HepG2 (cell line): ENCODE data around the gene OR1F1. TPM values are rescaled to one million over a fixed set of nuclear protein-coding genes. Genes with fewer than 3 reads are reported as not detected.

Experiments
- ARID5B ChIP-seq: IDR thresholded peaks from 2 replicates; pipeline ENCODE4 v1.4.0; 2020; ENCODE audit warnings: mild to moderate bottlenecking, missing genetic modification reagents
- ASH2L ChIP-seq: fragments of 300-600, 200-600 bp; sonication (generic); IDR thresholded peaks from 2 replicates; pipeline ENCODE4 v1.7.0; 2017; ENCODE audit warnings: low read depth, mild to moderate bottlenecking, moderate library complexity, mixed read lengths, low read length; ENCODE audit not compliant: insufficient read length
- MED1 ChIP-seq: sonication (generic); formaldehyde crosslinking; IDR thresholded peaks from 2 replicates; pipeline ENCODE4 v1.4.0; 2020; ENCODE audit warnings: missing genetic modification reagents
- NFAT5 ChIP-seq: sonication (generic); formaldehyde crosslinking; IDR thresholded peaks from 2 replicates; pipeline ENCODE4 v1.4.0; 2020; ENCODE audit warnings: missing genetic modification reagents
- PRMT3 ChIP-seq: sonication (generic); formaldehyde crosslinking; IDR thresholded peaks from 2 replicates; pipeline ENCODE4 v1.8.1; 2022; ENCODE audit warnings: low read depth, mild to moderate bottlenecking, moderate library complexity, missing genetic modification reagents, borderline replicate concordance
- RBM22 ChIP-seq: fragments of 200-400 bp; formaldehyde crosslinking; optimal IDR thresholded peaks from 2 replicates; pipeline ENCODE3; 2017; ENCODE audit warnings: mild to moderate bottlenecking, low read length, moderate library complexity
- RELA ChIP-seq: sonication (generic); formaldehyde crosslinking; IDR thresholded peaks from 2 replicates; pipeline ENCODE4 v1.4.0; 2020; ENCODE audit warnings: missing genetic modification reagents
- RORA ChIP-seq: sonication (generic); formaldehyde crosslinking; IDR thresholded peaks from 2 replicates; pipeline ENCODE4 v1.5.0; 2020; ENCODE audit warnings: mild to moderate bottlenecking, missing genetic modification reagents, moderate library complexity
- SP4 ChIP-seq: sonication (generic); formaldehyde crosslinking; IDR thresholded peaks from 2 replicates; pipeline ENCODE4 v1.8.1; 2023; ENCODE audit warnings: mild to moderate bottlenecking, missing genetic modification reagents
- ZBTB25 ChIP-seq: IDR thresholded peaks from 2 replicates; pipeline ENCODE4 v1.6.1; 2018; ENCODE audit warnings: missing genetic modification reagents
- ZFP36 ChIP-seq: fragments of 150-350 bp; IDR thresholded peaks from 2 replicates; pipeline ENCODE4 v1.6.1; 2018; ENCODE audit warnings: borderline replicate concordance, low read length, low read depth; ENCODE audit not compliant: partially characterized antibody
- ZNF362 ChIP-seq: sonication (generic); formaldehyde crosslinking; IDR thresholded peaks from 2 replicates; pipeline ENCODE4 v1.4.0; 2020; ENCODE audit warnings: missing genetic modification reagents, mild to moderate bottlenecking, borderline replicate concordance
- ZNF501 ChIP-seq: sonication (generic); formaldehyde crosslinking; IDR thresholded peaks from 2 replicates; pipeline ENCODE4 v1.5.1; 2020; ENCODE audit warnings: mild to moderate bottlenecking, moderate library complexity, missing genetic modification reagents
- ZNF619 ChIP-seq: sonication (generic); formaldehyde crosslinking; IDR thresholded peaks from 2 replicates; pipeline ENCODE4 v1.4.0; 2020; ENCODE audit warnings: mild to moderate bottlenecking, missing genetic modification reagents
- ZNF781 ChIP-seq: sonication (generic); formaldehyde crosslinking; IDR thresholded peaks from 2 replicates; pipeline ENCODE4 v1.5.1; 2020; ENCODE audit warnings: borderline replicate concordance, mild to moderate bottlenecking, missing genetic modification reagents; ENCODE audit errors: not compliant biosample characterization
- ZNF841 ChIP-seq: sonication (generic); formaldehyde crosslinking; IDR thresholded peaks from 2 replicates; pipeline ENCODE4 v1.8.1; 2023; ENCODE audit warnings: missing genetic modification reagents, borderline replicate concordance
- polyA plus RNA-seq, 8 experiments: library from polyadenylated mRNA; depleted of rRNA in 3 of 8; stranded (reverse) in 7 of 8; unstranded in 1 of 8; fragments of >200 nt; fragmentation: Illumina TruSeq in 4 of 8; extraction: Trizol in 4 of 8; gene quantifications; 2 replicates each; pipeline versions ENCODE4 v1.2.1 to v1.2.3, GENCODE V29; 2011 to 2016; ENCODE audit warnings: low read depth in 4 of 8, missing spikeins in 1 of 8, mixed read lengths in 1 of 8; ENCODE audit not compliant: insufficient read depth in 1 of 8
- total RNA-seq, 5 experiments: library from RNA; depleted of rRNA; stranded (reverse); fragments of >200 nt; fragmentation: Illumina TruSeq; extraction: Trizol; gene quantifications; 2 replicates each; pipeline ENCODE4 v1.2.3, GENCODE V29; 2016; ENCODE audit warnings: low read depth in 1 of 5

The OR1F1 gene
- total and polyA plus RNA-seq, 2 of the 13 experiments (the other 11 are each of a cell fraction or from before 2014, with no cell fraction given) = 0.90 TPM; not detected in 1

GRCh38 chr16:3188925-3189825 is 1.2 kb downstream of the OR1F1 start (continued):
- TF ChIP-seq PRMT3 (CRISPR knock-in tag) (no peak), ZNF619 (CRISPR knock-in tag) (peak; percentile 65), ASH2L (peak; percentile 65), RELA (CRISPR knock-in tag) (no peak), ZNF781 (CRISPR knock-in tag) (peak; percentile 8), ZBTB25 (0 out of 2 replicates have a peak, but pooled peaks have one; percentile 45), ZNF362 (CRISPR knock-in tag) (0 out of 2 replicates have a peak, but pooled peaks have one; percentile 23), ZNF841 (CRISPR knock-in tag) (no peak), ZFP36 (no peak), ZNF501 (CRISPR knock-in tag) (peak; percentile 47), SP4 (CRISPR knock-in tag) (no peak), NFAT5 (CRISPR knock-in tag) (0 out of 2 replicates have a peak, but pooled peaks have one; percentile 26), ARID5B (CRISPR knock-in tag) (peak; percentile 42; the same call in 1 of the 2 replicates), RBM22 (peak; percentile 52), RORA (CRISPR knock-in tag) (no peak), MED1 (CRISPR knock-in tag) (peak; percentile 33)
